ENCODE data around the gene DPP6. TPM values are rescaled to one million over a fixed set of nuclear protein-coding genes. Genes with fewer than 3 reads are reported as not detected.

The DPP6 gene
- total and polyA plus RNA-seq, 2 of the 8 experiments (the other 6 are each of a cell fraction or from before 2014, with no cell fraction given): 4.7 to 6.8 TPM

DNA sequence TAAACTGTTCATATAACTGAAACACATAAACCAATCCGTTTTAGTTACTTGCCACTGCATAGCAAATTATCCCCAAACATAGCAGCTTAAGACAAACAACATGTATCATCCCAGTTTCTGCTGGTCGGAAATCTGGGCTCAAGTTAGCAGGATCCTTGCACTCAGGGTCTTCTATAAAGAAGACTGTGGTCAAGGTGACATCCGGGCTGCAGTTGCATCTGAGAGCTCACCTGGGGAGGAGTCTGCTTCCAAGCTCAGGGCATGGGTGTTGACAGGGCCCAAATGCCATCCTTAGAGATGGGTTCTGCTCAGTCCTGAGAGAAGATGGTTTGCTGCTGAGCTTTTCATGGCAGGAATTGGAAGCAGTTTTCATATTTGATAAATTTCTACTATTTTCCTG, 519.6 kb downstream of the DPP6 start:
- Histone ChIP-seq H3K23ac (ENCODE audit: insufficient read length) (no peak overlapping the region), H3K4me2 (ENCODE audit: insufficient read depth in 1 of 2, low read depth in 2 of 2, low read length in 2 of 2) (no peak overlapping the region), H3K9ac (replicated peaks in 1 of 4; ENCODE audit: extremely low read depth in 1 of 4, low read depth in 3 of 4, low read length in 3 of 4) (no peak overlapping the region), H3K18ac (ENCODE audit: extremely low read depth, low read length) (no peak overlapping the region), H2BK120ac (replicated peaks; ENCODE audit: low read depth, low read length) (no peak overlapping the region), H4K20me1 (replicated peaks in 1 of 2; ENCODE audit: control insufficient read depth in 1 of 2, insufficient read depth in 2 of 2, low read length in 2 of 2) (peaks cover 0 to 16% of the 10 kb centered on the region in 2 experiments), H2BK15ac (ENCODE audit: low read length) (no peak overlapping the region), H3K79me1 (ENCODE audit: low read depth, low read length) (peaks cover 7% of the 10 kb centered on the region), H4K91ac (replicated peaks; ENCODE audit: insufficient read length, low read length) (no peak overlapping the region), H3K36me3 (ENCODE audit: control insufficient read depth in 2 of 4, insufficient read depth in 4 of 4, low read length in 3 of 4) (no peaks in the 10 kb centered on the region; a peak in 1 of 8 replicates), H2BK5ac (ENCODE audit: low read depth, low read length) (no peak overlapping the region), H3K4me3 (ENCODE audit: extremely low read depth in 1 of 4, insufficient read depth in 2 of 4, low read depth in 3 of 4, low read length in 4 of 4) (no peak overlapping the region), H3K4ac (replicated peaks; ENCODE audit: insufficient read length, low read depth, low read length) (no peak overlapping the region), H3K27ac (ENCODE audit: low read depth, low read length) (no peak overlapping the region), H3K9me3 (ENCODE audit: insufficient read depth in 2 of 2, low read depth in 1 of 2, low read length in 1 of 2) (peaks cover 3 to 14% of the 10 kb centered on the region in 2 experiments; a peak in 3 of 4 replicates), H3K4me1 (replicated peaks in 1 of 4; ENCODE audit: control insufficient read depth in 3 of 4, insufficient read depth in 4 of 4, low read length in 3 of 4) (no peaks in the 10 kb centered on the region), H3K14ac (ENCODE audit: insufficient read length) (no peak overlapping the region), H3K27me3 (replicated peaks in 1 of 4; ENCODE audit: control insufficient read depth in 3 of 4, extremely low read depth in 1 of 4, insufficient read depth in 3 of 4, low read length in 3 of 4) (no peaks in the 10 kb centered on the region), H3K79me2 (ENCODE audit: control insufficient read depth in 1 of 2, insufficient read depth in 2 of 2, low read length in 2 of 2) (peaks cover 0 to 3% of the 10 kb centered on the region in 2 experiments; a peak in 1 of 4 replicates), H4K8ac (ENCODE audit: extremely low read depth, insufficient read depth, low read length) (no peak overlapping the region), H2AK5ac (ENCODE audit: low read depth, low read length) (no peak overlapping the region), H2AFZ (ENCODE audit: low read length) (no peak overlapping the region), H2BK12ac (ENCODE audit: low read depth, low read length) (no peak overlapping the region), H3K56ac (replicated peaks; ENCODE audit: insufficient read length, low read depth, low read length) (no peak overlapping the region), H3K23me2 (ENCODE audit: low read depth, low read length) (peaks cover 18% of the 10 kb centered on the region; the same call in 1 of the 2 replicates), H4K5ac (ENCODE audit: insufficient read length, low read depth, low read length) (no peak overlapping the region), H2BK20ac (ENCODE audit: low read length) (no peak overlapping the region)
- no peak for FAIRE-seq
- CTCF ChIA-PET (ENCODE audit: partially characterized antibody): interaction anchor here (0.6 to 1.2 kb wide), 2 partner anchors 13 to 747 kb away, joined by 3 to 6 read pairs; no protein-coding TSS in a partner anchor
- WGBS, 2 experiments (ENCODE audit: extremely low coverage in 1 of 2, insufficient coverage in 1 of 2, insufficient read length in 1 of 2, insufficient replicate concordance in 2 of 2, low coverage in 1 of 2, low lambda C conversion rate in 2 of 2, missing lambda C conversion rate in 1 of 2): 66% methylated on average over 3 of the region's 3 CpGs; no CpG with 5 or more reads in 1 of the 2 experiments
- POLR2A ChIA-PET (ENCODE audit: partially characterized antibody): no interaction called here
- no peak for TF ChIP-seq HDAC6 (IDR thresholded peaks at IDR 0.05; ENCODE audit: low read depth, low read length)
- no peak for TF ChIP-seq POLR2A (IDR thresholded peaks at IDR 0.05; ENCODE audit: control extremely low read depth in 1 of 2, low read depth in 2 of 2, low read length in 2 of 2)
- no peak for TF ChIP-seq SP4 (IDR thresholded peaks at IDR 0.05; ENCODE audit: low read length)
- no peak for TF ChIP-seq NRF1 (IDR thresholded peaks at IDR 0.05; ENCODE audit: low read depth, low read length)
- TF ChIP-seq PHF8 (conservative IDR thresholded peaks at IDR 0.05; ENCODE audit: low read depth, low read length): no peak
- TF ChIP-seq, protein P1, sequence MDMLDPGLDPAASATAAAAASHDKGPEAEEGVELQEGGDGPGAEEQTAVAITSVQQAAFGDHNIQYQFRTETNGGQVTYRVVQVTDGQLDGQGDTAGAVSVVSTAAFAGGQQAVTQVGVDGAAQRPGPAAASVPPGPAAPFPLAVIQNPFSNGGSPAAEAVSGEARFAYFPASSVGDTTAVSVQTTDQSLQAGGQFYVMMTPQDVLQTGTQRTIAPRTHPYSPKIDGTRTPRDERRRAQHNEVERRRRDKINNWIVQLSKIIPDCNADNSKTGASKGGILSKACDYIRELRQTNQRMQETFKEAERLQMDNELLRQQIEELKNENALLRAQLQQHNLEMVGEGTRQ (IDR thresholded peaks at IDR 0.05; ENCODE audit: low read length): no peak
- TF ChIP-seq HDAC2 (IDR thresholded peaks at IDR 0.05; ENCODE audit: borderline replicate concordance in 1 of 2, low read depth in 2 of 2, low read length in 2 of 2): no peak
- no peak for TF ChIP-seq POU5F1 (IDR thresholded peaks at IDR 0.05; ENCODE audit: low read depth, low read length)
- TF ChIP-seq JUND (IDR thresholded peaks at IDR 0.05; ENCODE audit: low read length): no peak
- TF ChIP-seq BCL11A (IDR thresholded peaks at IDR 0.05; ENCODE audit: low read depth in 2 of 2, low read length in 2 of 2): no peak
- no peak for DNase-seq (ENCODE audit: low read depth in 1 of 2, low spot score in 2 of 2)
